Measurements from ENCODE around the gene STPG2.

Gene STPG2

DNA sequence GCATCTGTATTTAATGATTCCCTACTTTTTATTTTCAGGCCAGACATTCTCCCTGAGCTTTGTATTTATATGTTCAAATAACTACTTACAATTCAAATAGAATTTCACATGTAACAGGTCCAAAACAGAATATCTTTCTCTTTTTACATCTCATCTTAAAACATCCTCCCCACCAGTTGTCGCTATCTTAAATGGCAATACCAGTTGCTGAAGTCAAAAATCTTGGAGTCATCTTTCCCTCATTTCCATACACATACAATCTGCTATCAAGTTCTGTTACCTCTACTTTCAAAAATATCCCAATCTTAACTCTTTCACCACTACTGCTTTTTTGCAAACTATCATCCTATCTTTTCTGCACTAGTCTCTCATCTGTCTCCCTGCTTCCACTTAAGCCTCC lies 330.5 kb downstream of the STPG2 start:
- DNase-seq (ENCODE audit: low spot score) = no peak

DNA sequence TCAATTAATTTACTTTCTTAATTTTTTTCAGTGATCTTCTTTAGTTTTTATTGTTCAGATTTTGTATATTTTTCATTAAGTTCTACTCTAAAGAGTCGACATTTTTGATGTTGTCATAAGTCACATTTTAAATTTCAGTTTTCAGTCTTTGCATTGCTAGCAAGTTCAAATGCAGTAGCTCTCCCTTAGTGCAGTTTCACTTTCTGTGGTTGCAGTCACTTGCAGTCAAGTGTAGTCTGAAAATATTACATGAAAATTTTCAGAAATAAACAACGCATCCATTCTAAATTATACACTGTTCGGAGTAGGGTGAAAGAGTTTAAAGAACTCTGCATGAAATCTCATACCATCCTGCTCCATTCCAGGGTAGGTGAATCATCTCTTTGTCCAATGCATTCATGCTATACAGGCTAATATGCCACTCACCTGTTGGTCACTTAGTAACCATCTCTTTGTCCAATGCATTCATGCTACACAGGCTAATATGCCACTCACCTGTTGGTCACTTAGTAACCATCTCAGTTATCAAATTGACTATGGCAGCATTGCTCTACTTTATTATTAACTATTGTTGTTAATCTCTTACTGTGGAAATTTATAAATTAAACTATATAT lies 356.9 kb downstream of the STPG2 start:
- DNase-seq (ENCODE audit: low spot score) = no peak

DNA sequence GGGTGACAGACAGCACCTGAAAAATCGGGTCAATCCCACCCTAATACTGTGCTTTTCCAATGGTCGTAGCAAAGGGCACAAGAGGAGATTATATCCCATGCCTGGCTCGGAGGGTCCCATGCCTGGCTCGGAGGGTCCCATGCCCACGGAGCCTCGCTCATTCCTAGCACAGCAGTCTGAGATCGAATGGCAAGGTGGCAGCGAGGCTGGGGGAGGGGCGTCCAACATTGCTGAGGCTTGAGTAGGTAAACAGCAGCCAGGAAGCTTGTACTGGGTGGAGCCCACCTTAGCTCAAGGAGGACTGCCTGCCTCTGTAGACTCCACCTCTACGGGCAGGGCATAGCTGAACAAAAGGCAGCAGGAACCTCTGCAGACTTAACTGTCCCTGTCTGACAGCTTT lies 365.1 kb downstream of the STPG2 start:
- DNase-seq (ENCODE audit: low spot score) = no peak

DNA sequence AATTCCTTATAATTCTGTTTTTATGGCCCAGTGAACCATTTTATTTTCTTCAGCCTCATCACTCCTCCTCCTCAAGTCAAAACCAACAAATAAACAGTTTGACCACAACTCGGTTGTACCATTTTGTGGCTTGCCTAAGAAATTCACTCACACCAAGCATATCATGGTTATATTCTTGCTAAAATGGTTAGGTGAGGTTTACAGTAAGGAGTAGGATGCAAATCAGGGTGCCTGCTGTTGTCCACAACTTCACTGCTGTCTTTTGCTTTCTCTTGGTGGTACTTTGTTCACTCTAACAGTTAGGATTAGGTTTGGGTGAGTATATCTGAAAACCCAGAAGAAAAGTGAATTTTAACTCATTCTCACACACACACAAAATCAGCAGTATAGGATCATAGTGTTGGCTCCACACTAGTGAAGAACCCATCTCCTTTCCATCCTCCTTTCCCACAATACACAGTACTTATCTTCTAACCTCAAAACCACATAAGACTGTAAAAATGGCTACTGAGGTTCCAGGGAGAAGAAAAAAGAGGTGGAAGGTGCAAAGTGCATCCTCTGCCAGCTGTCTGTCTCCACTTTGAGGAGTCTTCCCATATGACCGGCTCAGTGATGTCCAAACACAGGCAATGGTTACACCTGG lies 368.8 kb downstream of the STPG2 start:
- DNase-seq (ENCODE audit: low spot score) = no peak

DNA sequence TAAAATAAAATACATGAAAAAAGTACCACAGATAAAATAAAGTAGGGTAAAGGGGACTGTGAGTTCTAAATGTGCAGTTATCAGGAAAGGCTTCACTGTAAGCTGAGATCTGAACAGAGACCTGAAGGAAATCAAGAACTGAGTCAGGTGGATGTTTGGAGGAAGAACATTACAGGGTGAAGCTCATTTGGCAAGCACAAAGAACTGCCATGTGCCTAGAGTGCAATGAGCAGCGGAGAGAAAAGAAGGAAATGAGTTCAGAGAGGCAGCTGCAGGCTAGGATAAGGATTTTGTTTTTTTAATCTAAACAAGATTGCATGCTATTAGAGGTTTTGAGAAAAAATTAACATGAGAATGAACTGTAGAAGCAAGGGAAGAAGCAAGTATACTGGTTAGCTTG lies 373.1 kb downstream of the STPG2 start:
- DNase-seq (ENCODE audit: low spot score) = no peak

DNA sequence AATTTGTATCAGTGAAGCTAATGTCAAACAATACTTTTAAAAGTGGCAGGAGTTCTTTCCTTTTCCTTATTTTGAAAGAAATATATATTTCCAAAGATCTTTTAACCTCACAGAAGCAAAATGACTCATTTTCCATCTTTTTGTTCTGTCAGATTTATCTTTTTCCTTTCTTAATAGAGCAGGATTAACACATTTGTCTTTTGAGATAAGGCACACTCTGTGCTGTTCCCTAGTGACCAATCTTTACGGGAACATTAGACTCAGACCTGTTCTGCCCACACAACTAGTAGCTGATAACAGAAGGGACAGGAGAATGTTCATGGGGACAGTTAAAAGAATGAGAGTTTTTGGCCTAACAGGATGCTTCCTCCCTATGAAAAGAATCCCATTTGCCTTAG lies 381.2 kb downstream of the STPG2 start:
- DNase-seq (ENCODE audit: low spot score) = no peak

DNA sequence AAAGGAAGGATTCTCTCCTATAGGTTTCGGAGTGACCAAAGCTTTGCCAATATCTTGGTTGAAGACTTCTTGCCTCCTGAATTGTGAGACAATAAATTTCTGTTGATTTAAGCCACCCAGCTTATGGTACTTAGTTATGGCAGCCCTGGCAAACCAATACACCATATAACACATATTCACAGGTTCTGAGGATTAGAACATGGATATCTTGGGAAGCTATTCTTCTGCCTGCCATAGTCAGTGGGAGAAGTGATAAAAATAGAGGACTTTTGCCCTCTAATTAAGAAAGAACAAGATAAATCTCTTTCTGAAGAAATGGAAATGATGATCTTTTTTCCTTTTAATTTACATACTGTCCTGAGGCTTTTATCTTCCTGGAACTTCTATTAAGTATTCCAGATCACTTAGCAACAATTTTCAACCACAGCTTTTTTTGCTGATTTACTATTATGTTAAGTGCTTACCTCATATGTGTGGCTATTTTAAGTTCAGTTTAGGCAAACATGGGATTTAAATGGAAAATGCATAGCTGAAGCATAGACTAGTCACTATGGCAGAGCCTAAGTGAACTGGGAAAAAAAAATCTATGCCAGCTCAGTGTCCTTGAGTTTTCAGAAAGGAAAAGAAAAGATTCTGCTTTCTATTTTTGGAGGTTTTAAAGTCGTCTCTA lies 381.7 kb downstream of the STPG2 start:
- DNase-seq (ENCODE audit: low spot score) = no peak

DNA sequence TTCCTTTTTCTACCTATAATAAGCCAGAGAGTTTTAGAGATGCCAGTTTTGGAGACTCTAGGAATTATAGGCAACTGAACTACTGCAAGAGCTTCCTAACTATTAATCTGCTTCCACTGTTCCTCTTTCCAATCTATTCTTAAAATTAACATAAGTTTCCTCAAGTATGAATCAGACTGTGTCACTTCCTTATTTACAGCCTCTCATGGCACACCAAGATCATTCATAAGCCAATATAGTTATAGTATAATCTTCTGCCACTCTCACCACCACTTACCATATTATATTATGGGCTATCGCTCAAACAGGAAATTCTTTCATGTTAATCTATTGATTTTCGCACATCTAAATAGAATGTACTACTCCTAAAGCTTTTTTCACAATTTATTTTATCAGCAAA lies 383.5 kb downstream of the STPG2 start:
- no peak for DNase-seq (ENCODE audit: low spot score)

DNA sequence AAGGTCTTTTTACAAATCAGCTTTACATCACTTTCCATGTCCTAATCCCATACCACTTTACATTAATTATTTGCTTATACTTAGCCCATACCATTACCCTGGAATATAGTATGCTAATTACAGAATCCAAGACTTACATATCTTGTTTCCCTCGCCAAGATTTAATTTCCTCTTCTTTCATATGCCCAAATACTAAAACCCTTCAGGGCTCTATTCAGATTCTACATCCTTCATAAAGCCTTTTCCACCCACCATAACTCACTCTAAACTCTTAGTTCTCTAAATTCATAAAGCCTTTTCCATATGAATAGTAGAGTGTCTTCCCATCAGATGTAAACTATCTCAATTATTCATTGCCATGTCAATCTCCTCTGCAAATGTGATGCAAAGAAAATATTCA lies 390.7 kb downstream of the STPG2 start:
- DNase-seq (ENCODE audit: low spot score) = no peak

DNA sequence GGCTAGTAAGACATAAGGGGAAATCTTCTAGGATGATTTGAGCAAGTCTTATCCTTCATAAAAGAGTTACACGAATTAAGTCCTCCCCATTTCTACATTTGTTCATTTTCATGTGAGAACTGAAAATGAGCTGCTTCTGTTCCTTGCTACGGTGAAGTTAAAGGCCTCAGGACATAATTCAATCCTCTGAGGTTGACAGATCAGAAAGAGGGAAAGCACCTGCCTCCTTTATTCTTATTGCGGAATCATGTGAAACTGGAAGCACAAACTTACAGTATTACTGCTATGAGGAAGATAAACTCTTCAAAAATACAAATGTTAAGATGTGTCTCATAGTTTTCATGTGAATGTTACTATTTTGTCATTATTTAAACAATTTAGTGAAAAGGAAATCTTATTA lies 395.3 kb downstream of the STPG2 start:
- DNase-seq (ENCODE audit: low spot score) = no peak

DNA sequence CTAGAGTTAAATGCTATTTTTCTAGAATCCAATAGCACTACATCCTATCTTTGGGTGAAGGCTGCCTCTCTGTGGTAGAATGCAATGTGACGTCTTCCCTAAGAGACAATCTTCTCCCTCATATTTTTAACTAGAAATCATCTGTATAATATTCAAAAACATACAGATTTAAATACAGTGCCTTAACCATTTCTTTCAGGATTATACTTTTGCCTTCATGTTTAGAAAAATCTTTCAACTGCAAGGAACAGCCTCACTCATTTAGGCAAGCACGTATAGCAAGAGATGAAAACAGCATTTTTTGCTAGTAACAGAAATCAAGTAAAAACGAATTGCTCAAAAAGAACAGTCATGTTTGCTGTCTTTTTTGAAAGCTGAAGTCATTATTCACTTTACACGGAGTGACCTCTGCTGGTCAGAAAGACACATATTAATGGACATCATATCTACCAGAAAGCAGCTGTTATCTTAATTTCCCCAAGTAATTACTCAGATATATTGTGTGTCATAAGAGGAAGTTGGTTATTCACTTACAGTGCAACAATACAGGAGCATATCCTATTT lies 422.3 kb downstream of the STPG2 start:
- no peak for DNase-seq (ENCODE audit: low spot score)

DNA sequence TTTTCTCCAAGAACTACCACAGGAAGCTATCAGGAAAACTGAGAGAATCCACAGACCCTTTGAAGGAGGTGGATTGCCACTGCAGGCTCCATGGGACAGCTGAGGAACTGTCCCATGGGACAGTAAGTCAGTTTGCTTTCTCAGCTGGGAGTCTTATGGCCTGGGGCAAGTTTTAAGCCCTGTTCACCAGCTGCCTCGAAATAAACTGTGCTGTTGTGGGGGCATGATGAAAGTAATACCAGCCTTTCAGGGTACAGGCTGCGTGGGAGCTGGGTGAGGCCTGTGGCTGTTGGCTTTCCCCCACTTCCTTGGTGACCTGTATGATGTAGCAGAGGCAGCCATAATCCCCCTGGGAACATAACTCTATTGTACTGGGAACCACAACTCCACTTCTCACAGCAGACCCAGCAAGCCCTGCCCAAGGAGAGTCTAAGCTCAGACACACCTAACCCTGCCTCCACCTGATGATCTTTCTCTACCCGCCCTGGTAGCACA lies 452.1 kb downstream of the STPG2 start:
- DNase-seq (ENCODE audit: low spot score) = no peak

DNA sequence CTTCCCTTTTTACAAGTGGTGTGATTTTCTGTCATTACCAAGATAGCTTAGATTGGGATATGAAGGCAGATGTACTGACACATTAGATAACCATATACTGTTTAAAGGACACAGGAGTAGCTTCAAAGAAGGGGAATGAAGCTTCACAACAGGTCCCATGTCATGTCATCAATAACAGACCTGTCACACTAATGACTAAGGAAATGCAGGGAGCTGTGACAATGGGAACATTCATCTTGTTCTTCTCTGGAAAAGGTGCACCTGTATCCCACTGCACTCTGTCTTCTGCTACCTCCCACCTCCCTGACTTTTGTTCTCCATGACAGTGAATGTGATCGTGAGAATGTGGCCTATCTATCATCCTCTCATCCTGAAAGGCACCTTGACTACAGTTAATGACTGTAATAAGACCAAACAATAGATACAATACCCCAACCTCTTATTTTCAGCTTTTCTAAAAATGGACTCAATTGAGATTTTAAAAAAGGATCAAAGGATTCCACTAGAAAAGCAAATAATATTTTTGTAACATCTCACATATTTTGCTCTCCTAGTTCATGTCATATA lies 472.5 kb downstream of the STPG2 start:
- no peak for DNase-seq (ENCODE audit: low spot score)

DNA sequence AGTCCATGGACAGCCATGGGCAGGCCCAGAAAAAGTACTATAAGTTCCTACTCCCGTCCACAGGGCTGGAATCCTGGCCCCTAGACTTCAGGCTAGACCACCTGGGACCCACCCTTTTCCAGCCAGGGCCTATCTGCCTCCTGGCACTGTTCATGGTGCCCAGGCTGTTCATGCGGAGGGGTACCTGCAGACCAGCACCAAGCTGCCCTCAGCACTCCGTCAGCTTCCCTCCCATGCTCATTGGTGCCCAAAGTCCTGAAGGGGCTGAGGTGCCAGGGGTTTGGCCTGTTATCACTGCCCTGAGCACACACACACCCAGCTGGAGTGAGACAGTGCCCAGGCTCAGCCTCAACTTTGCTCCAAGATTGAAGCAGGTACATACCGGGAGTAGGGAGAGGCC lies 477.7 kb downstream of the STPG2 start:
- DNase-seq (ENCODE audit: low spot score) = no peak

DNA sequence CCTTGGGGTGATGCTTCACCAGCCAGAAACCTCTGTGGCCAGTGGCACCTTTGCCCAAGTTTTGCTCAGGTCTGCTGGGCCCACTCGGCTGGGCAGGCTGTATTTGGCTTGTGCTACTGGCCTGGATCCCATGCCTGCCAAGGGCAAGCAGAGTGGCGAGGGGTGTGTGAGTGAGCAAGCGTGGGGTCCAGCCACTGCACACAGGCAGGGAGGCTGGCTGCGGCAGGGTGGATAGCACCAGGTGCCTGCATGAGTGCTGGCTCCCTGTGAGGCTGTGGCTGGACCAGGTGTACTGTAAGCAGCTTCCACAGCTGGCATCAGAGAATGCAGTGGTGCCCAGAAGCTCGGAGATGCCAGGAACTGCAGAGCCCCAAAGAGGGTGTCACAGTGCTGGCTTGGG lies 478.5 kb downstream of the STPG2 start:
- no peak for DNase-seq (ENCODE audit: low spot score)

DNA sequence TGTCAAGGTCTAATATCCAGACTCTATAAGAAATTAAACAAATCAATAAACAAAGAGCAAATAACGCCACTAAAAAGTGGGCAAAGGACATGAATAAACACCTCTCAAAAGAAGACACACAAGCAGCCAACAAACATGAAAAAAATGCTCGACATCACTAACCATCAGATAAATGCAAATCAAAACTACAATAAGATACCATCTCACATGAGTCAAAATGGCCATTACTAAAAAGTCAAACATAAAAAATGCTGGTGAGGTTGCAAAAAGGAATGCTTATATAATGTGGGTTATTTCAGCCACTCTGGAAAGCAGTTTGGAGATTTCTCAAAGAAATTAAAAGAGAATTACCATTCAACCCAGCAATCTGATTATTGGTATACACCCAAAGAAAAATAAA lies 481.1 kb downstream of the STPG2 start:
- no peak for DNase-seq (ENCODE audit: low spot score)

DNA sequence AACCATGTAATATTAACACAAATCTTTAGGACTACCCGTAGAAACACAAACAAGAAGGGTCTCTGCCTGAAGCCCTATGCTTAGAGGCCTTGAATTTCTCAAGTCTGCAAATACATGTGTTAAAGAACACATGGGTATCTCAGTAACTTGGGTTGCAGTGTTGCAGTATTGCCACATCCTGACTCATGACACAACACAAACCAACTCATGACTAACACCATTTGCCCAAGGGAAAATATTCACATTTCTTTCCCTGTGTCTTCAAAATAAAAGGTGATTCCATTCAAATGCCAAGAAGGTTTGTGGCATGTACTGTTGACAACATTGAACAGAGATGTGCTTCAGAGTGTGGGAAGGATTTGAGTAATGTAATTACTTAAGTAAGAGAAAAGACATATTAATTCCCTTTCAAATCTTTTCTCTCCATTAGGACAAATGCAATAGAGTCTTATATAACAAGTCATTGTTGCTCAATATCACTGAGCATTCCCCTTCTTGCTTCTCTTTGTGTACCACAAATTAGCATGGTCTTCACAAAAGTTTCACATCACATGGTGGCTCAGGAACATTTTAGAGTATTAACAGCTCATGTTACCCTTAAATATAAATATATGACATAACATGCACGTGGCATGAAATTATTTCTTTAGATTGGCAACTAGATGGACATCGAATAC lies 487.1 kb downstream of the STPG2 start:
- no peak for DNase-seq (ENCODE audit: low spot score)

DNA sequence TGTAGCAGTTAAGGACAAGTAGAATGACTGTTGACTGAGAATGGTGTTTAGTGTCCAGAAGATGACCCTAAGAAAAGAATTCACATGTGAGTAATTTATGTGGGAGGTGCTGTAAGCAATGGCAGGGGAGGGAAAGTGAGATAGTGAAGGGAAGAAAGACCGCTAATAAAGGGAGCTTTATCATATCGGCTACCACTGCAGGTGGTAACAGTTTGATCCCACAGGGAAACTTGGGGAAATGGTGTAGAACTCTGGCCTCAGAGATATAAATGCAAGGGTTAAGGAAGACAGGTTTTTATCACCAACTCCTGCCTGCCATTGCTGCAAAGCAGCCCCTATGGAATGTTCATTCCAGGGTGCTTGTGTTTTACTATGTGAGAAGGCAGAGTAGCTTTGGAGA lies 489.6 kb downstream of the STPG2 start:
- DNase-seq (ENCODE audit: low spot score) = no peak

DNA sequence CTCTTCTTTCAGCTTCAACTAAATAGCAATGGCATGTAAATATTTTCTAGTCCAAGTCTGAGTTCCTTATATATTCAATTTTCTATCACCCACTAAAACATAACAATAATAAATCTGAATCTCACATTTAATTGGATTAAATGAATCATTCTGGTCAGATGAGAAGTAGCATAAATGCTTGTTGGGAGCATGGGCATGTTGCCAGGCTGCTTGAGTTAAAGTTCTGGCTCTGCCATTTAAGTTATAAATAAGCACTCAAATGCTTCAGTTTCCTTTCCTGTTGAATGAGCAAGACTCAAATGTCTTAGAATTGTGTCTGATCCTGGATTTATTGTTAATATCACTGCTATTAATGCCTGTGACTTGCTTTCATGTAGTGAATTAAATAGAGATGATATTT lies 496.3 kb downstream of the STPG2 start:
- DNase-seq (ENCODE audit: low spot score) = no peak

DNA sequence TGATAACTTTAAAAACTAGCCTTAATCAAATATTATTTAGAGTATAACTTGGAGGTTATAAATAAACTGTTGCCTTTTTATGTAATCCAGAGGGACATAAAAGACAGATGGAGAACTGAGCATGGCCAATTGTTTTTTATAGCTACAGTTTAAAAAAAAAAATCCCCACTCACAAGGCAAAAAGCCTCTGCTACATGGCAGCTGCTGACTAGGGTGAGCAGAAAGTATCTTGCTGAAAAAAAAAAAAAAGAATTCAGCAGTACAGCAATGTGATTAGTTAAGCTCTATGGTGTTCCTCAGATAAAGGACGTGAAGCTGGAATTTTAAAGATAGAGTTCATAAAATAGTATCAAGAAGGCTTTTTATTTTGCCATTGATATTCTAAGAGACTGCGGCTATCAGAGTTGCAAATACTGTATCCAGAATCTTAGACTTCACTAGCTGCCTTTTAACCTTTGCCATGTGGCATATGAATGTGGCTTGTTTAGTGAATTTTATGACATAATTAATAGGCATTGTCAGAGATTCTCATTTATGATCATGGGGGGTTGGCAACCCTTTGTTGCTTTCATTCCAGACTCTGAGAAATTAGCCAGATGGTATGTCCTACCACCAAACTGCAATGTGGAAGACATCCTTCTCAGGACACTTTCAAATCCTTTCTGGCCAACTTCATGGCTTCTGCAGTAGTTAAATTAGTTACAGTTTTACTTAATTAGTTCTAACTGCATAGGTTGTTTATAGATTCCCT lies 498.0 kb downstream of the STPG2 start:
- DNase-seq (ENCODE audit: low spot score) = no peak

DNA sequence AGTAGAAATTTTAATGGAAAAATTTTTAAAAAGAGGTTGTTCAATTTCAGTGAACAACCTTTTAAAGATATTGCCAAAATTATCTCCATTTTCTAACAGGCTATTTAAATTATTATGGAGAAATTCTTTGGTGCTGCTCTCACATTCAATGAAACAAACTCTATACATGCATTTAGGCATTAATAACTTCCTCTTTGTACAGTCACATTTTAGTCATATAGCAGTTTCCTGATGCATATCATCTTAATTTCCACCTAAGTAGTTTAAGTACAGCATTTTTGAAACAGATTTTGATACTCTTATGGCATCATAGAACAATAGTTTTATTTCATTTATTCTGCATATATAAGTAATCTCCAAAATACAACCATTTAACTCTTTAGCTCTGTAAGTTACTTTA lies 500.1 kb downstream of the STPG2 start:
- no peak for DNase-seq (ENCODE audit: low spot score)

DNA sequence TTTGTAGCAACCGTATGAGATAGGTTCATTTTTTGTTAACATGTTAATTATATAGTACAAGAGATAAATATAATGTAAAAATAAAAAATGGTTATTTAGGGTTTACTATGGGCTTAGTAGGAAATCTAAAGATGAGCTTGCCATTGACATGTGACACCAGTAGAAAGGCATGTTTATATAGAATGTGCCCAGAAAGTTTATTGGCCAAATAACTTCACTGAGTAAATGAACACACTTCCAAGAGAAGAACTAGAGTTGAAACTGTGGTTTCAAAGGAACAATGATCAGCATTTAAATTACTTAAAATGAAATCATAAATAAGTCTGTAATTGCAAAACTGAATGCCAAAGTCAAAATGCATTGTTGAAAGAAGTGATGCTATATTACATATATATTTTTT lies 503.3 kb downstream of the STPG2 start:
- DNase-seq (ENCODE audit: low spot score) = no peak

All from iPS-NIHi11 (cell line).